Measurements from ENCODE around the gene MAGEF1. TPM values are rescaled to one million over a fixed set of nuclear protein-coding genes. Genes with fewer than 3 reads are reported as not detected.

Gene MAGEF1
- total RNA-seq, 2 donors from 2014 or later: 61.3 to 86.5 TPM

DNA sequence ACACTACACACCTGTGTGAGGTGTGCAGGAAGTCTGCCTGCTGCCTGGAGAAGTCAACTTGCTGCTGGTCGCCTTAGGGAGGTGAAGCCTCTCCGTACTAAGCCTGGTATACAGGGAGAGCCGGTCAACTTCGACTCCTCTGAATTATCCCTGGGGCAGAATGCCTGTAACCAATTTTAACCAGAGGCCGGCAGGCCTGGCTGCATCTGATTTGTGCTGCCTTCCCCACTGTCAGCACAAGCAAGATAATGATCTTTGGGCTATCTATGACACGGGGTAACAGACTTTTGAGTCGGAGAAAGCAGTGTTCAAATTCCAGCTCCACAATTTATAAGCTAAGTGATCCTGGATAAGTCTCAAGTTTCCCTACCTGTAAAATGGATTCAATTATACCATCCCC, 42.3 kb downstream of the MAGEF1 start:
- DNase-seq: no peak
- peaks cover 19% of the 10 kb centered on the region for H3K4me1 Mint-ChIP-seq
- no peaks in the 10 kb centered on the region for H3K9me3 Mint-ChIP-seq
- Histone ChIP-seq H3K4me1 (ENCODE audit: control insufficient read depth, insufficient read depth, low read length) (peaks cover 2% of the 10 kb centered on the region), H3K9ac (ENCODE audit: extremely low read depth, low read length, poor library complexity, severe bottlenecking) (no peak overlapping the region), H3K4me3 (ENCODE audit: low read length) (no peak overlapping the region), H3K27ac (ENCODE audit: low read depth, low read length) (no peak overlapping the region), H3K27me3 (ENCODE audit: control insufficient read depth, insufficient read depth, low read length, poor library complexity, severe bottlenecking) (no peaks in the 10 kb centered on the region), H3K36me3 (ENCODE audit: control insufficient read depth, insufficient read depth, low read length) (no peaks in the 10 kb centered on the region), H3K9me3 (ENCODE audit: control insufficient read depth, low read length) (no peaks in the 10 kb centered on the region)
- H3K27me3 Mint-ChIP-seq (ENCODE audit: insufficient read depth): peaks cover 10% of the 10 kb centered on the region
- H3K27ac Mint-ChIP-seq: no peak overlapping the region
- H3K4me3 Mint-ChIP-seq: no peak overlapping the region
- H3K36me3 Mint-ChIP-seq (ENCODE audit: low read depth): no peaks in the 10 kb centered on the region
- 83 to 89% methylated on average over 6 to 7 of the region's 7 CpGs for WGBS, 2 experiments (ENCODE audit: insufficient coverage in 1 of 2, insufficient read length in 1 of 2)
- TF ChIP-seq, protein P1, sequence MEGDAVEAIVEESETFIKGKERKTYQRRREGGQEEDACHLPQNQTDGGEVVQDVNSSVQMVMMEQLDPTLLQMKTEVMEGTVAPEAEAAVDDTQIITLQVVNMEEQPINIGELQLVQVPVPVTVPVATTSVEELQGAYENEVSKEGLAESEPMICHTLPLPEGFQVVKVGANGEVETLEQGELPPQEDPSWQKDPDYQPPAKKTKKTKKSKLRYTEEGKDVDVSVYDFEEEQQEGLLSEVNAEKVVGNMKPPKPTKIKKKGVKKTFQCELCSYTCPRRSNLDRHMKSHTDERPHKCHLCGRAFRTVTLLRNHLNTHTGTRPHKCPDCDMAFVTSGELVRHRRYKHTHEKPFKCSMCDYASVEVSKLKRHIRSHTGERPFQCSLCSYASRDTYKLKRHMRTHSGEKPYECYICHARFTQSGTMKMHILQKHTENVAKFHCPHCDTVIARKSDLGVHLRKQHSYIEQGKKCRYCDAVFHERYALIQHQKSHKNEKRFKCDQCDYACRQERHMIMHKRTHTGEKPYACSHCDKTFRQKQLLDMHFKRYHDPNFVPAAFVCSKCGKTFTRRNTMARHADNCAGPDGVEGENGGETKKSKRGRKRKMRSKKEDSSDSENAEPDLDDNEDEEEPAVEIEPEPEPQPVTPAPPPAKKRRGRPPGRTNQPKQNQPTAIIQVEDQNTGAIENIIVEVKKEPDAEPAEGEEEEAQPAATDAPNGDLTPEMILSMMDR (conservative IDR thresholded peaks at IDR 0.05): no peak

DNA sequence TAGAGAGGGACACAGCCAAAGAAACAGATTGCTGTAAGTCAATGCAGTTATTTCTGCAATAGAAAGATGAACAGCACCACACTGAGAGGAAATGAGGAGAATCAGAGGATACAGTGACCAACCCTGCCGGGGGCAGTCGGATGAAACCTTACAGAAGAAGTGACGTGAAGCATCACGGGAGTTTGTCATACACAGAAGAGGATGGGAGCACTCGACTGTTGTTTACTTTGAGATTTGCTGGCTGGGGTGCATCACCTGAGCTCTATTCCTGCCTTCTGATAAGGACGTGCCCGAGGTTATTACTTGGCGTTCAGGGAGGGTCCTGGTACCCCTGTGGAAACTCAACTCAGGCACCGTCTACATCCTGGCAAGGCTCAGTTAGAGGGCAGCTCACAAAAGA, 45.4 kb downstream of the MAGEF1 start:
- Histone ChIP-seq H3K4me3 (ENCODE audit: low read length) (no peak overlapping the region), H3K27ac (ENCODE audit: low read depth, low read length) (no peak overlapping the region), H3K9ac (ENCODE audit: extremely low read depth, low read length, poor library complexity, severe bottlenecking) (no peak overlapping the region), H3K4me1 (ENCODE audit: control insufficient read depth, insufficient read depth, low read length) (peaks cover 5% of the 10 kb centered on the region), H3K9me3 (ENCODE audit: control insufficient read depth, low read length) (no peaks in the 10 kb centered on the region), H3K27me3 (ENCODE audit: control insufficient read depth, insufficient read depth, low read length, poor library complexity, severe bottlenecking) (no peaks in the 10 kb centered on the region), H3K36me3 (ENCODE audit: control insufficient read depth, insufficient read depth, low read length) (no peaks in the 10 kb centered on the region)
- Mint-ChIP-seq H3K4me1 (peaks cover 29% of the 10 kb centered on the region), H3K36me3 (ENCODE audit: low read depth) (no peaks in the 10 kb centered on the region), H3K9me3 (no peaks in the 10 kb centered on the region), H3K4me3 (no peak overlapping the region), H3K27ac (no peak overlapping the region), H3K27me3 (ENCODE audit: insufficient read depth) (peaks cover 2% of the 10 kb centered on the region)
- TF ChIP-seq, protein P1 (conservative IDR thresholded peaks at IDR 0.05): no peak
- DNase-seq: no peak
- WGBS, 2 experiments (ENCODE audit: insufficient coverage in 1 of 2, insufficient read length in 1 of 2): 81 to 82% methylated on average over 9 of the region's 9 CpGs

DNA sequence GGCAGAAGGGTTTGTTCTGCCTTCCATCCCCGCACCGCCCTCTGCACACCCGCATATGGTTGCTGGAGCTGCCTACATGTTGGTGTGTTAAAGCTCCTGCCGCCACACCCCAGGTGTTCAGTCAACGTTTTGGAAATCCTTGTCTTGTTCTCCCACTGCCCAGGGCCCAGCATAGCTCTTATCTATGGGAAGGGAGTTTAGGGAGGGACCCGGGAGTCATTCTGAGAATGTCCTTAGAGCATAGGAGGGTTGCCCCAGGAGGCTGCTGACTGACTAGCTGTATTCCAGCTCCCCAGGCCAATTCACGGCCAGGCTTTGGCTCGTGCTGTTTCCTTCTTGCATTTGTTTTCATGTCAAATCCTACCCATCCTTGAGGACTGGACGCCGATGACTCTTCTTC, 46.8 kb downstream of the MAGEF1 start:
- TF ChIP-seq, protein P1 (conservative IDR thresholded peaks at IDR 0.05): no peak
- H3K4me3 Mint-ChIP-seq: no peak overlapping the region
- Histone ChIP-seq H3K4me1 (ENCODE audit: control insufficient read depth, insufficient read depth, low read length) (peaks cover 7% of the 10 kb centered on the region), H3K9me3 (ENCODE audit: control insufficient read depth, low read length) (no peaks in the 10 kb centered on the region), H3K27me3 (ENCODE audit: control insufficient read depth, insufficient read depth, low read length, poor library complexity, severe bottlenecking) (no peaks in the 10 kb centered on the region), H3K27ac (ENCODE audit: low read depth, low read length) (no peak overlapping the region), H3K4me3 (ENCODE audit: low read length) (no peak overlapping the region), H3K9ac (ENCODE audit: extremely low read depth, low read length, poor library complexity, severe bottlenecking) (no peak overlapping the region), H3K36me3 (ENCODE audit: control insufficient read depth, insufficient read depth, low read length) (no peaks in the 10 kb centered on the region)
- H3K4me1 Mint-ChIP-seq: peaks cover 39% of the 10 kb centered on the region
- no peak overlapping the region for H3K27ac Mint-ChIP-seq
- WGBS, 2 experiments (ENCODE audit: insufficient coverage in 1 of 2, insufficient read length in 1 of 2): 80 to 82% methylated on average over 8 to 10 of the region's 10 CpGs
- H3K9me3 Mint-ChIP-seq: no peaks in the 10 kb centered on the region
- H3K36me3 Mint-ChIP-seq (ENCODE audit: low read depth): no peaks in the 10 kb centered on the region
- no peaks in the 10 kb centered on the region for H3K27me3 Mint-ChIP-seq (ENCODE audit: insufficient read depth)
- DNase-seq: peak; percentile 40
